Loucy (cell line): ENCODE results near the gene FGD3.

Source experiments
- CTCF ChIP-seq: fragments of 200-600 bp; sonication (generic); conservative IDR thresholded peaks from 2 replicates; pipeline ENCODE4 v1.5.1; 2014; ENCODE audit warnings: mild to moderate bottlenecking, antibody characterized with exemption, low read length
- EZH2phosphoT487 ChIP-seq: fragments of 200-600 bp; IDR thresholded peaks from 2 replicates; pipeline ENCODE4 v1.6.1; 2018; ENCODE audit warnings: antibody characterized with exemption, mild to moderate bottlenecking, moderate library complexity, borderline replicate concordance

GRCh38 chr9:92961627-92962302 is 14.4 kb downstream of the FGD3 start:
- TF ChIP-seq CTCF (peak; percentile 36), EZH2phosphoT487 (no peak)
